Prostate gland (tissue), 2 donors: Measurements from ENCODE around the gene HIF1AN.

ENCODE experiments used
- POLR2A ChIP-seq: fragments of 450-650 bp; IDR thresholded peaks from one replicate; pipeline ENCODE4 v1.6.1; 2016; ENCODE audit warnings: antibody characterized with exemption, mild to moderate bottlenecking
- POLR2AphosphoS5 ChIP-seq: sonication (generic); formaldehyde crosslinking; IDR thresholded peaks from one replicate; pipeline ENCODE4 v1.6.1; 2017; ENCODE audit warnings: antibody characterized with exemption
- TF ChIP-seq, protein P1 (sequence below), 4 experiments: fragments of 200-600 bp in 2 of 4; fragments of 450-650 bp in 2 of 4; sonication (generic) in 2 of 4; IDR thresholded peaks; 1 replicate in 3 of 4; 2 replicates in 1 of 4; pipeline ENCODE4 v1.5.1; 2016 to 2019; ENCODE audit warnings: antibody characterized with exemption in 4 of 4, mild to moderate bottlenecking in 2 of 4, moderate library complexity in 2 of 4

- TF ChIP-seq, protein P1, sequence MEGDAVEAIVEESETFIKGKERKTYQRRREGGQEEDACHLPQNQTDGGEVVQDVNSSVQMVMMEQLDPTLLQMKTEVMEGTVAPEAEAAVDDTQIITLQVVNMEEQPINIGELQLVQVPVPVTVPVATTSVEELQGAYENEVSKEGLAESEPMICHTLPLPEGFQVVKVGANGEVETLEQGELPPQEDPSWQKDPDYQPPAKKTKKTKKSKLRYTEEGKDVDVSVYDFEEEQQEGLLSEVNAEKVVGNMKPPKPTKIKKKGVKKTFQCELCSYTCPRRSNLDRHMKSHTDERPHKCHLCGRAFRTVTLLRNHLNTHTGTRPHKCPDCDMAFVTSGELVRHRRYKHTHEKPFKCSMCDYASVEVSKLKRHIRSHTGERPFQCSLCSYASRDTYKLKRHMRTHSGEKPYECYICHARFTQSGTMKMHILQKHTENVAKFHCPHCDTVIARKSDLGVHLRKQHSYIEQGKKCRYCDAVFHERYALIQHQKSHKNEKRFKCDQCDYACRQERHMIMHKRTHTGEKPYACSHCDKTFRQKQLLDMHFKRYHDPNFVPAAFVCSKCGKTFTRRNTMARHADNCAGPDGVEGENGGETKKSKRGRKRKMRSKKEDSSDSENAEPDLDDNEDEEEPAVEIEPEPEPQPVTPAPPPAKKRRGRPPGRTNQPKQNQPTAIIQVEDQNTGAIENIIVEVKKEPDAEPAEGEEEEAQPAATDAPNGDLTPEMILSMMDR (IDR thresholded peaks at IDR 0.05), result no peak
- TF ChIP-seq POLR2AphosphoS5, result no peak
- TF ChIP-seq POLR2A, result no peak
Measured at GRCh38 chr10:100544950-100545349, 9.2 kb downstream of the HIF1AN start.
